Pancreas (tissue), 10 donors: ENCODE measurements around the gene MSN. TPM values are rescaled to one million over a fixed set of nuclear protein-coding genes. Genes with fewer than 3 reads are reported as not detected.
"Not testable (repeated sequence)": the region's sequence is repeated elsewhere in the genome, so short reads cannot be mapped to it uniquely, and the experiment has no call there.

ENCODE experiments used
- ATAC-seq, 4 donors: fragments of 200-7000 bp; cut with Tn5 transposase; one replicate each; pipeline versions ENCODE4 v1.8.0 to v1.9.1; 2020; ENCODE audit warnings: mild to moderate bottlenecking in 4 of 4, moderate library complexity in 4 of 4
- DNase-seq, 6 donors: peaks; one replicate each; pipeline ENCODE4 v3.0.0-alpha.2; 2020
- FAIRE-seq: peaks from 2 replicates; lab custom pipeline; 2012; peaks lifted over from hg19 to GRCh38; lab: Jason Lieb, UNC
- H3K27ac ChIP-seq, 4 donors: fragments of 200-600 bp; sonication (generic); 1 replicate in 3 of 4; 2 replicates in 1 of 4; pipeline versions ENCODE4 v1.5.0 to v1.8.0; 2020
- H3K27me3 ChIP-seq, 4 donors: fragments of 200-600 bp; one replicate each; pipeline ENCODE4 v1.8.0; 2021
- H3K36me3 ChIP-seq, 3 donors: fragments of 200-600 bp; sonication (generic) in 1 of 3; one replicate each; pipeline versions ENCODE4 v1.5.0 to v1.8.0; 2020 to 2021
- H3K4me1 ChIP-seq, 3 donors: fragments of 200-600 bp; one replicate each; pipeline ENCODE4 v1.8.0; 2021
- H3K4me3 ChIP-seq, 4 donors: fragments of 200-600 bp; sonication (generic) in 2 of 4; one replicate each; pipeline versions ENCODE4 v1.5.0 to v1.8.0; 2020 to 2021
- H3K9me3 ChIP-seq, 4 donors: fragments of 200-600 bp; one replicate each; pipeline ENCODE4 v1.8.0; 2021
- CTCF ChIP-seq, 4 donors: fragments of 200-600 bp; sonication (generic) in 3 of 4; IDR thresholded peaks; one replicate each; pipeline versions ENCODE4 v1.5.0 to v1.8.0; 2021; ENCODE audit warnings: antibody characterized with exemption in 4 of 4
- WGBS, 2 donors: extraction: QIAGEN DNeasy Blood & Tissue Kit; methylation state at CpG; one replicate each; pipeline ENCODE4 v1.1.7; 2013; 5-methylcytosine and 5-hydroxymethylcytosine counted together
- intact Hi-C, 3 donors: fragments of 100-400 bp; cut with DNase I; formaldehyde crosslinking; loops; one replicate each; pipeline versions ENCODE4 v1.11.1 to v1.14.2; 2022
- polyA plus RNA-seq, 2 donors: library from polyadenylated mRNA; stranded (reverse); fragments of 200-250 nt; gene quantifications; one replicate each; pipeline ENCODE4 v1.2.3, GENCODE V29; 2013
- total RNA-seq, 6 donors: library from RNA; stranded (reverse); fragmentation: NEBNext Ultra II Directional in 4 of 6; extraction: Animal tissue kit (Norgen Biotek cat#: 25700) in 4 of 6; gene quantifications; one replicate each; pipeline versions ENCODE4 v1.2.1 to v1.2.4, GENCODE V29; 2021 to 2023
- donor health status: healthy with polysubstance abuse.
- donor health status: DM: no; HTN: no; CAD: no; lungs with moderate emphysema.
- donor health status: DM: no; HTN: no; CAD: no.
- donor health status: control.
- donor health status: control.
- donor health status: Bipolar disorder and iron deficiency.
- donor health status: DM: yes; HTN: yes; CAD: no.
- donor health status: DM: no; HTN: no; CAD: no.
- donor health status: DM: no; HTN: no; CAD: no.
- donor health status: DM: yes; HTN: yes; CAD: no.

Gene MSN
- total and polyA plus RNA-seq, 8 donors, result 12.4 to 99.1 (median 23.4) TPM

DNA sequence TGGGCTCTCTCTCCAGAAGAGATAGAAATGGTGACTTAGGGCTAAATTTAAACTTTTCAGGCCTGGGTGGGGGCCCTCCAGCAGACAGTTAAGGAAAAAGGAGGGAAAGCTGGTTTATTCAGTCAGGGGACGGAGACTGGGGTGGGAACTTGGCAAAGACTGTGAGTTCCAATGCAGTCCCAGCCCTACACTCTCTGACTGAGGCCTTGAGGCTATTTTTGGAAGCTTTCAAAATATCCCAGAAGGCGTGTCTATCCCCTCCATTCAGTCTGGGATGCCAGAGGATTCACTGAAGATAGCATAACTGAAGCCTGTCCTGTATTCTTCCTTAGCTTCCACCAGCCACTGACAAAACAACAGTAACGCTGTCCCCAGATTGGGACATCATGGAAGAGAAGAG, 32.1 kb upstream of the MSN start:
- no peak overlapping the region for H3K27ac ChIP-seq
- DNase-seq, result no peak
- TF ChIP-seq CTCF (IDR thresholded peaks at IDR 0.05), result no peak

GRCh38 chrX:65635822-65636221, 31.6 kb upstream of the MSN start:
- no peak overlapping the region for H3K4me3 ChIP-seq
- DNase-seq (no peak), ATAC-seq (no peak), FAIRE-seq (no peak)
- no peak for TF ChIP-seq CTCF (IDR thresholded peaks at IDR 0.05)
- H3K9me3 ChIP-seq, result no peaks in the 10 kb centered on the region
- no peaks in the 10 kb centered on the region for H3K36me3 ChIP-seq
- peaks cover 0 to 4% (median 0%) of the 10 kb centered on the region in 4 donors for H3K27me3 ChIP-seq
- H3K27ac ChIP-seq, result no peak overlapping the region
- WGBS, 2 donors, result 16 to 25% methylated on average over 2 of the region's 2 CpGs
- intact Hi-C loops, result no loop called here
- no peaks in the 10 kb centered on the region for H3K4me1 ChIP-seq

More for the DNA sequence above, 32.1 kb upstream of the MSN start:
- WGBS, 2 donors, result 34 to 48% methylated on average over 3 of the region's 3 CpGs
- Histone ChIP-seq H3K4me3 (no peak overlapping the region), H3K4me1 (no peaks in the 10 kb centered on the region), H3K9me3 (no peaks in the 10 kb centered on the region), H3K27me3 (peaks cover 0 to 4% (median 2%) of the 10 kb centered on the region in 4 donors), H3K36me3 (no peaks in the 10 kb centered on the region)
- ATAC-seq, result peak in 3 of 4 donors; percentile 26 to 59 (median 45)
- FAIRE-seq, result no peak
- intact Hi-C loops, result no loop called here

- ATAC-seq, H3K4me3 ChIP-seq, intact Hi-C loops, H3K4me1 ChIP-seq, H3K27ac ChIP-seq, DNase-seq, H3K9me3 ChIP-seq, H3K27me3 ChIP-seq, FAIRE-seq, H3K36me3 ChIP-seq: not testable (repeated sequence)
- WGBS, 2 donors, result 57 to 58% methylated on average over 4 of the region's 4 CpGs
Observed at GRCh38 chrX:65636261-65636660, 31.2 kb upstream of the MSN start.

DNA sequence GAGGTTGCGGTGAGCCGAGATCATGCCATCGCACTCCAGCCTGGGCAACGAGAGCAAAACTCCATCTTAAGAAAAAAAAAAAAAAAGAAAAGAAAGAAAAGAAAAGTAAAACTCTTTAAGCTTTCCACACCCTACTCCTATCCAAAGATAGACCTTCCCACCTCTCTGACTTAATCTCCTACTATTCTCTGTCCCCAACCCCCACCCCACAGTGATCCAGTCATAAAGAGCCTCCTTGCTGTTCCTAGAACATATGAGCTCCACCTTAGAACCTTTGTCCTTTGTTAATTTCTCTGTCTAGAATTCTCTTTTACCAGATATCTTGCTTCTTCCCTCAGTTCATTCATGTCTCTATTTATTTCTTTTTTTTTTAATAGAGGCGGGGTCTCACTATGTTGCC, 30.1 kb upstream of the MSN start:
- intact Hi-C loops, result no loop called here
- FAIRE-seq (no peak), DNase-seq (no peak), ATAC-seq (no peak)
- H3K27me3 ChIP-seq, result peaks cover 0 to 4% (median 0%) of the 10 kb centered on the region in 4 donors
- no peaks in the 10 kb centered on the region for H3K36me3 ChIP-seq
- no peak overlapping the region for H3K27ac ChIP-seq
- no peak overlapping the region for H3K4me3 ChIP-seq
- no peaks in the 10 kb centered on the region for H3K9me3 ChIP-seq
- TF ChIP-seq CTCF (IDR thresholded peaks at IDR 0.05), result no peak
- no peaks in the 10 kb centered on the region for H3K4me1 ChIP-seq
- WGBS, 2 donors, result 88% methylated on average over 5 of the region's 5 CpGs

GRCh38 chrX:65642914-65643491, 24.5 kb upstream of the MSN start:
- no peaks in the 10 kb centered on the region for H3K27me3 ChIP-seq
- ATAC-seq (peak; percentile 47 to 72 (median 68)), FAIRE-seq (no peak), DNase-seq (peak in 2 of 6 donors; percentile 10 to 28)
- peaks cover 0 to 8% (median 0%) of the 10 kb centered on the region in 3 donors for H3K4me1 ChIP-seq
- no peaks in the 10 kb centered on the region for H3K36me3 ChIP-seq
- no peak overlapping the region for H3K4me3 ChIP-seq
- intact Hi-C loops, result no loop called here
- H3K27ac ChIP-seq, result peak overlapping the region in 2 of 4 donors; percentile 53 to 57
- no peaks in the 10 kb centered on the region for H3K9me3 ChIP-seq
- no peak for TF ChIP-seq CTCF (IDR thresholded peaks at IDR 0.05)
- WGBS, 2 donors, result 13 to 14% methylated on average over 3 of the region's 3 CpGs
